ENCODE results near the gene KLHL29.

GRCh38 chr2:23669413-23670244 is 284.6 kb downstream of the KLHL29 start:
- no peak for TF ChIP-seq EZH2 (IDR thresholded peaks at IDR 0.05; ENCODE audit: insufficient read depth, low read length)
- TF ChIP-seq, protein P1, sequence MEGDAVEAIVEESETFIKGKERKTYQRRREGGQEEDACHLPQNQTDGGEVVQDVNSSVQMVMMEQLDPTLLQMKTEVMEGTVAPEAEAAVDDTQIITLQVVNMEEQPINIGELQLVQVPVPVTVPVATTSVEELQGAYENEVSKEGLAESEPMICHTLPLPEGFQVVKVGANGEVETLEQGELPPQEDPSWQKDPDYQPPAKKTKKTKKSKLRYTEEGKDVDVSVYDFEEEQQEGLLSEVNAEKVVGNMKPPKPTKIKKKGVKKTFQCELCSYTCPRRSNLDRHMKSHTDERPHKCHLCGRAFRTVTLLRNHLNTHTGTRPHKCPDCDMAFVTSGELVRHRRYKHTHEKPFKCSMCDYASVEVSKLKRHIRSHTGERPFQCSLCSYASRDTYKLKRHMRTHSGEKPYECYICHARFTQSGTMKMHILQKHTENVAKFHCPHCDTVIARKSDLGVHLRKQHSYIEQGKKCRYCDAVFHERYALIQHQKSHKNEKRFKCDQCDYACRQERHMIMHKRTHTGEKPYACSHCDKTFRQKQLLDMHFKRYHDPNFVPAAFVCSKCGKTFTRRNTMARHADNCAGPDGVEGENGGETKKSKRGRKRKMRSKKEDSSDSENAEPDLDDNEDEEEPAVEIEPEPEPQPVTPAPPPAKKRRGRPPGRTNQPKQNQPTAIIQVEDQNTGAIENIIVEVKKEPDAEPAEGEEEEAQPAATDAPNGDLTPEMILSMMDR (IDR thresholded peaks at IDR 0.05; ENCODE audit: insufficient read depth, low read depth, low read length): no peak
